Measurements from ENCODE around the gene DEGS2.

- TF ChIP-seq CTCF (IDR thresholded peaks at IDR 0.05) = no peak
- no peak for TF ChIP-seq POLR2A (IDR thresholded peaks at IDR 0.05)
These were observed 42.4 kb downstream of the DEGS2 start for GRCh38 chr14:100117026-100117425.
